HT1080 (cell line): ENCODE measurements around the gene PAPPA2. TPM values are rescaled to one million over a fixed set of nuclear protein-coding genes. Genes with fewer than 3 reads are reported as not detected.

Source experiments
- DNase-seq: peaks from one replicate; pipeline ENCODE4 v3.0.0-alpha.2; 2015; ENCODE audit warnings: low read depth
- total RNA-seq: library from RNA; depleted of rRNA; stranded (reverse); fragments of >200 nt; shearing (Covaris generic); gene quantifications from 2 replicates; pipeline ENCODE4 v1.2.3, GENCODE V29; 2014

The PAPPA2 gene
- total RNA-seq, 1 experiment from 2014 or later, result 3.0 TPM

- peak; percentile 55 for DNase-seq
Observed at GRCh38 chr1:176691251-176692228, 228.6 kb downstream of the PAPPA2 start.

DNA sequence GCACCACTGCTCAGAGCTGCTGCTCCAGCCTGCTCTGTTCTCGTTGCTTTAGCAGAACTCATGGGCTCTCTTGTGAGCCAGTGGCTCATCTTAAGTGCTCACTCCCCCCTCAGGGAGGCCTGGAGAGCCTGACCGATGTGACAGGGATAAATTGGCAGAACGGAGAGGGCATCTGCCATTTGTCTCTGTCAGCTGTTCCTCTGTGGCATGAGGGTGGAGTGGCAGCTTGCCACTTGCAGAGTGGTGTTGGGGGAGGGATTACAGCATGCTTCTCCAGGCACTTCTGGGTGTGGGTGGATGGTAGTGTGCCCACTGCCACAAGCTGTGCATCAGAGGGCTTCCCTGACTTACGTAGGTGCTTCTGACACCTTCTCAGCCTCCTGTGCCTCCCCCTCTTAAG, 229.5 kb downstream of the PAPPA2 start:
- DNase-seq, result no peak

GRCh38 chr1:176692988-176693696, 230.2 kb downstream of the PAPPA2 start:
- DNase-seq, result no peak

GRCh38 chr1:176693697-176694329, 230.8 kb downstream of the PAPPA2 start:
- no peak for DNase-seq

DNA sequence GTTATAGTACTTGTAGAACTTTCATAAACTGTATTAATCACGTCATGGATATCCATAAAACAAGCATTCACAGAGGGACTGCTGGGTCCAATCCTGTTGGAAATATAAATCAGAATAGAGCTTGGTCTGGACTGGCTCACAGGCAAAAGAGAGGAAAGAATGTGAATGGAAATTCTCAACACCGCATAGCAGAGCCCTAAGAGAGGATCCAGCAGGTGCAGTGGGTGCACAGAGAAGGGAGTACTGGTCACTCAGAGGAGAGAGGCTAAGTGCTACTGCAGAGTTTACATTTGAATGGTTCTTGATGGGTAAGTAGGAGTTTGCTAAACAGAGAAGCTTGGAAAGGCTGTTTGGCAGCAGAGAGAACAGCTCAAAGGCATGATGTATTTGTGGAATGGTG, 231.7 kb downstream of the PAPPA2 start:
- no peak for DNase-seq

DNA sequence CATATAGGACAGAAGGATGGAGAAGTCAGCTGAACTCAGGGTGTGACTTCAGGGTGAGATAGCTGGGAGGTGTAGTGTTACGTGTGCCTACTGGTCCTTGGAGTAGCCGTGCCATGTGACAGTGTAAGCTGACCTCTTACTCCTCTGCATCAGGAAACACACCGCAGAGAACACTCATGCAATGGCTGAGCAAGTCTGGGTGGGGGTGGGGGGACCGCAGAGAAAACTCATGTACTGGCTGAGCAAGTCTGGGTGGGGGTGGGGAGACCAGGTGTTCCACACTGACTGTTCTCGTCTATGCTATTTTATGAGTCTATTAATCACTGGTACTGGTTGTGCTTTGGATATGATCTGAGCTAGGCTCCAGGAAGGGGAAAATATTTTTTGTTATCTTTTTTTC, 233.1 kb downstream of the PAPPA2 start:
- DNase-seq, result peak; percentile 92

DNA sequence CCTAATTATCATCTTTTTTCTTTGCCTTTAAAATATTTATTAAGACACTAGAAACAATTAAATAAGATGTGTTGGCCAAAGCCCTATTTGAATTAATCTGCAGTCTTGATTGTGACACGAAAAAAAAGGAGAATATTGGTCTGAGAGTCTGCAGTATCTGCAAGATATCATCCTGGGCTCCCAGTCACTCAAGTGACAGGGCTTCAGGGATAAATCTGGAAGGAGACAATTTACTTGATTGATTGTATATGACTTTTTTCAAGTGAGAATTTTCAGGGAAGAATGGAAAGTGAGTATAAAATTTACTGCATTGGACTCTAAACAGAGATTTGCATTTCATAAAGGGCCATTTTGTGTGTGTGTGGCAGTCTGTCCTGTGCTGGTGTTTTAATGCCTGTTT, 233.7 kb downstream of the PAPPA2 start:
- no peak for DNase-seq

DNA sequence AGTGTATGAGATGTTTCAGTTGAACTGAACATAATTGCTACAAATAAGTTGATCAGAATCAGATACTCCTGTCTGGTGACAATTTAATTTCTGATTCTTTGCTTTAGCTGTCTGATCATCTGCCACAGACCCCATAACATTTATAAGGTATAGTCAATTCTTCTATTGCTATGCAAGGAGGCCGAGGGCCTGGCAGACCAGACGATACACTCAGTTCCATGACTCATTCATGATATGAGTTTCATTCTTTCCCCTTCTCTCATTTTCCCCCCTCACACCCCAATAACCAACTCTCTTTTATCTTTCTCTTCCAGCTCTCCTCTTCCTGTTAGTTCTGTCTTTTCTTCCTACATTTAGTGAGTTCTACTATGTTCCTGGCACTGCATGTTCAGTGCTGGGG, 236.8 kb downstream of the PAPPA2 start:
- peak; percentile 28 for DNase-seq

DNA sequence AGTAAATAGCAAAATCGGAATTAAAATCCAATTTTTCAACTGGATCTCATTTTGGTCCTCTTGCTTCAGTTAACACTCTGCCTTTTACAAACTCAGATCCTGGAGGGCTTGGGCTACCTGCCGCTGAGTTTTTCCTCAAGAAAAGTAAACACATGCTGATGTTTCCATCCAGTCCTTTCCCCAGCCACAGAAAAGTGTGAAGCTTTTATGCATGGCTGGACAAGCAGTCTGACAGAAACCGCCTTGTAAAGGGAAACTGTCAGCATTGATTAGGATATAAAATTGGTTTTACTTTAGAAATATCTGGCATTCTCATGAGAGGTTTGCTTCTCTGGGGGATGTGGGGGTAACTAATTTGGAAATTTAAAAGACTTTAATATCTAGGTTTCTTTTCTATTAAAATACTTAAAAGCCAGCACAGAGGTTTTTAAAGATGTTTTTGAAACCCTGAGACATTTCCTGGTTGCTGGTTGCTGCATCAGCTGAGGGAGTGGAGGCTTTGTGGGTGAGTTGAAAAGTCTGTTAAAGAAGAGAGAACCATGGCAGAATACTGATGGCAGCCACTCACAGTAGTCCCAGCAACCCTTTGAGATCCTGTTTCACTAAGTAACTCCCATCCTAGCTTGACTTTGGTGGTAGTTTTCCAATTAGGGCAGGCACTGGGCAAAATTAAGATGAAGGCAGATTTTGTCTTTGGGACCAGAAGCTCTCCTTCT, 238.3 kb downstream of the PAPPA2 start:
- no peak for DNase-seq

DNA sequence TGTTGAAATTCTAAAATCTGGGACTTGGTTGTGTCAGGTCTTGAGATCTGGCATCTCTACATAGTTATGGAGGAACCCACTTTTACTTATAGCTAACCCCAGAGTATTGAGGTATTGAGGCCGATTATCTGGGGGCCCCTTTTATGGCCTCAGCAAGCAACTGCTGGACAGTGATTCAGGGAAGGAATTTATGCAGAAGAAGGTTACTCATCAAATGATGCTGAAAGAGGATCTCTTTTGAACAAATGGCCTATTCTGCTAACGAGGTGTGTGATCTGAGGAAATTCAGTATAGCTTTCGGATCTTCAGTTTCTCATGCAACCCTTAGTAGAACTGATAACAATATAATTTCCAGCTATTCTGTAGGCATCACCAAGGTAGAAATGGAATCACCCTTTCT, 239.9 kb downstream of the PAPPA2 start:
- DNase-seq, result no peak

- DNase-seq, result no peak
Observed at GRCh38 chr1:176705585-176705984, 242.6 kb downstream of the PAPPA2 start.

- no peak for DNase-seq
Observed at GRCh38 chr1:176717066-176717750, 254.2 kb downstream of the PAPPA2 start.

- DNase-seq, result no peak
Observed at GRCh38 chr1:176719447-176719846, 256.5 kb downstream of the PAPPA2 start.

GRCh38 chr1:176720838-176721237, 257.9 kb downstream of the PAPPA2 start:
- peak; percentile 37 for DNase-seq

DNA sequence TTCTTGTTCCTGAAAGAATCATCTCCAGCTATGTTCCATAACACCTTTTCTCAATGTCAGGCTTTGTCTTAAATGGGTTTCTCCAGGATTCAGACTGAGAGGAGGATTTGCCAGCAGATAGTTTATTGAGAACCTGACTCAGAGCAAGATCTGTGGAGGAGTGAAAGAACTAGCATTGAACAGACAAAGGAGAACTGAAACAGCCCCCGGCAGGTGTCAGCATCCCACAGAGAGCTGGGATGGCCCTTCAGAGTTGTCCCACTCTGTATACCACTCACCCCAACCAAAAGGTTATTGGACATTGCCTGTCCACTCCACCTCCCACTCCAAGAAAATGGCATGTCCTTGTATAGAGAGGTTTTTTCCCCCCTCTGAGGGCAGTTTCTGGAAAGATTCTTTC, 270.7 kb downstream of the PAPPA2 start:
- no peak for DNase-seq

GRCh38 chr1:176735201-176735600, 272.2 kb downstream of the PAPPA2 start:
- no peak for DNase-seq

- no peak for DNase-seq
Observed at GRCh38 chr1:176736015-176736414, 273.0 kb downstream of the PAPPA2 start.

DNA sequence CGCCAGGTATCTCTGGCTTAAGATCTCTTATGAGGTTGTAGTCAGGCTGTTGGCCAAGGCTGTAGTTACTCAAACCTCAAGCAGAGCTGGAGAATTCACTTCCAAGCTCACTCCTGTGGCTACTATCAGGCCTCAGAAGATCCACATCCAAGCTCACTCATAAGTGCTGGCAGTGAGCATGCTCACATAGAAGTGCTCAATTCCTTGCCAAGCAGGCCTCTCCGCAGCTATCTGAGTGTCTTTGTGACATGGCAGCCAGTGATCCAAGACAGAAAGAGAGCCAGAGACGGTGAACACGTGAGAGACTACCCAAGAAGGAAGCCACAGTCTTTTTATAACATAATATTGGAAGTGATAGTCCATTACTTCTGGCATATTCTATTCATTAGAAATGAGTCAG, 278.2 kb downstream of the PAPPA2 start:
- no peak for DNase-seq

GRCh38 chr1:176742322-176742721, 279.3 kb downstream of the PAPPA2 start:
- DNase-seq, result no peak

DNA sequence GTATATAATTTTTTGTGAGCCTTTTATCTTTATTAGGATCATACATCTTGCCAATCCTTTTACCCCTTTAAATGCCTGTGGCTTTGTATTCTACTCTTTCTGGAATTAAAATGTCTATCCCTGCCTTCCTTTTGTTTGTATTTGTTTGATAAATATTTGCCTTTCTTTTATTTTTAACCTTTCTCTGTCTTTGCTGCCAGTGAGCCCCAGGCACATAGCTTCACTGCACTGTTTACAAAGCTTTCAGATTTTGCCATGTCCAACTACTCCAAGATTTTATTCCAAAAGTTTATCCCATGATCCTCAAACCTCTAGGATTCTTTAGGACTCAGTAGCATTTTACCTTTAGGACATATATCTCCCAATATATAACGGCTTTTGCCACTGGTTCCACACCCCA, 281.2 kb downstream of the PAPPA2 start:
- no peak for DNase-seq

GRCh38 chr1:176745945-176746344, 283.0 kb downstream of the PAPPA2 start:
- DNase-seq, result peak; percentile 54
